HG02763 (cell line): Measurements from ENCODE around the gene ADAMTS12.
"Not testable (repeated sequence)": the region's sequence is repeated elsewhere in the genome, so short reads cannot be mapped to it uniquely, and the experiment has no call there.

Experiments used
- ATAC-seq: cut with Tn5 transposase; IDR thresholded peaks from one replicate; pipeline ENCODE4 v1.9.1; 2021; ENCODE audit warnings: mild to moderate bottlenecking, moderate library complexity; ENCODE audit not compliant: unreplicated experiment

ADAMTS12 gene

DNA sequence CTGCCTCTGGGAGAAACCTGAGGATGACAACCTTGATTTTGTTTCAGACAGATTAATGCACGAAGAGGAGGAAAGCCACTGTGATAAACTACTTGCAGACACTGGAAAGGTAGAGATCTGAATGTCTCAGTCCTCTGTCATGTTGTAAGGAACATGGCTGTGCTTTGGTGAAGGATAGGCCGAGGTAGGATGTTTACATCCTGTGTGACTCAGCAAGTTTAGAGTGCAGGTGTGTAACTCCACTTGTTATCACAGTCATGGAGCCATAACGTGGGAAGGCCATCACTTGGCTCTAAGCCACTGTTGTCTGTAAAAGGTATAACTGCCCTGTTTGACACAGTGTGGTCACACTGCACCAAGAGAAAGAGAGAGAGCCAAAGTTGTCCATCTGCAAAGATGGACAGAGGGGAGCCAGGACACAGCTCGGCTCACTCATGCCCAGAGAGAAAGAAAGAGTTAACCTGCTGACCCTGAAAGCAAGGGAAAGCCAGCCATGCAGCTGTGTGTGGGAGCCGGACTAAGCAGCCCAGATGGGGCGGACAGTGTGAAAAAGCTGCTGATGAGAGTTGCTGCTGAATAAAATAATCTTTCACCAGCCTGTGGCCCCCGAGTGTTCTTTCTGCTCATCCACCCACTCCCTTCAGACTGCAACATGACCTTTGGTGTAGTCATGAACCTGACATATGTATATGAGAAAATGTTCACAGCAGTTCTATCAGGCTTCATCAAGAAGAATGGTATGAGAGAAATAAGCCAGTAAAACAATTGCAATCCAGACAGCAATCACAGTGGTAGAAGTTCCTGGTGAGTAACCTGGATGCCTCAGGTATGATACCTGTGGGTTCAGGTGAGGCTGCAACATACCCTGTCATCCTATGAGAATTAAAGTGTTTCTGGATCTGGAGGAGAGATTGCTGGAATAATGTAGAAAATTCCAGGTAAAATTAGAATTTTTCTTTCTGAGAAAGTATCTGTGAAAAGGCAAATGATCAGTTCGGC, 335.2 kb downstream of the ADAMTS12 start:
- ATAC-seq = no peak

DNA sequence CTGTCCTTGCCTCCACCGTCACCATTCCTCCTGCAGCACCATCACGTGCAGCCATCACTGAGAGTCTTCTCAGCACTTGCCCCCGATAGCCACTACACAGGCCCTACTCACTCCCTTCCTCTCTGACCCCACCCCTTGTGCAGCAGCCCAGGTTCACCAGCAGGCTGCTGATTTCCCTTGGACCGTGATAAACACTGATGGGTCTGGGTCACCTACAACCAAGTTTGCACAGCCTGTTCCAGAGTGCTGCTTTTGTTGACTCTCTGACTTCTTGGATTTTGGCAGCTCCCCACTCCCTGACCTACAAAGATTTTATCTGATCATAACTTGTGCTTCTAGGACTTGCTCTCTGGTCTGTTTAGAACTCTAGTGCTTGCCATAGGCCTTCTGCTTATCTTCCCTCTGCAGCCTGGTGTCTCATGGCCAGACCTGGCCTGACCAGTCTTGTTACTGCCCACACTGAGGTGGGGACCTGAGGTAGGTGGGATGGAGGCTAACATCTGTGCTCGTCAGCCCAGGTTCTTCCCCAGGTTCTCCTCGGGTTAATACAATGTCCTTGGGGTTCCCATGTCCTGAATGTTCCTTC, 341.7 kb downstream of the ADAMTS12 start:
- no peak for ATAC-seq

DNA sequence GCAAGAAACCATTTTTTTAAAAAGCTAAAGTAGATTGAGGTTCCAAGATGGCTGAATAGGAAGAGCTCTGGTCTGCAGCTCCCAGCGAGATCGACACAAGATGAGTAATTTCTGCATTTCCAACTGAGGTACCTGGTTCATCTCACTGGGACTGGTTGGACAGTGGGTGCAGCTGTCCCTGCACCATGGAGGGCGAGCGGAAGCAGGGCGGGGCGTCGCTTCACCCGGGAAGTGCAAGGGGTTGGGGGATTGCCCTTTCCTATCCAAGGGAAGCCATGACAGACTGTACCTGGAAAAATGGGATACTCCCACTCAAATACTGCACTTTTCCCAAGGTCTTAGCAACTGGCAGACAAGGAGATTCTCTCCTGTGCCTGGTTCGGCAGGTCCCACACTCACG, 352.0 kb downstream of the ADAMTS12 start:
- ATAC-seq = not testable (repeated sequence)

DNA sequence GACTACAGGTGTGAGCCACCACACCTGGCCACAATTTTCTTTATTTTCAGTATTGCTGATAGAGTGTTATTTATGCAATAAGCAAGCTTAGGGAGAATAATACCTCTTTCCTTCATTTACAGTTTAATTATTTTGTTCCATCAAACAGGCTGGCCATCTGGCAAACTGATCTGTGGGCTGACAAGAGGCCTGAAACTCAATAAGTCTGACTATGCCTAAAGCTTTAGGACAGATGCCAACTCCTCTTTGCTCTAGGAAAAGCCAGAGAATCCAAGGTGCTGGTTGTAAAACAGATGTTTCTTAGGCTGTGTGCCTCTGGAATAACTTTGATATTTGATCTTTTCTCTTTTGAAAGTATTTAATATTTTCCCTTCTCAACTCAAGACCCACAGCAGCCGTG, 352.6 kb downstream of the ADAMTS12 start:
- ATAC-seq = no peak

DNA sequence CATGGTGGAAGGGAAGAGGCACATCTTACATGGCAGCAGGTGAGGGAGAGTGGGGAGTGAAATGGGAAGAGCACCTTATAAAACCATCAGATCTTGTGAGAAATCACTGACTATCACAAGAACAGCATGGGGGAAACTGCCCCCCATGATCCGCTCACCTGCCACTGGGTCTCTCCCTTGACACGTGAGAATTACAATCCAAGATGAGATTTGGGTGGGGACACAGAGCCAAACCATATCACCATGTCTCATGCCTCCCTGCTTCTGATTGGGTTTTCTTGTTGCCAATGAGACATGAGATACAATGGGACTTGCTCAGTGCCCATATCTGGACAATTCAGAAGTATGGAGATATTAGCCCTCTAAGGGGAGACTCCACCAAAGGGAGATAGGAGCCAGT, 353.6 kb downstream of the ADAMTS12 start:
- ATAC-seq = no peak

DNA sequence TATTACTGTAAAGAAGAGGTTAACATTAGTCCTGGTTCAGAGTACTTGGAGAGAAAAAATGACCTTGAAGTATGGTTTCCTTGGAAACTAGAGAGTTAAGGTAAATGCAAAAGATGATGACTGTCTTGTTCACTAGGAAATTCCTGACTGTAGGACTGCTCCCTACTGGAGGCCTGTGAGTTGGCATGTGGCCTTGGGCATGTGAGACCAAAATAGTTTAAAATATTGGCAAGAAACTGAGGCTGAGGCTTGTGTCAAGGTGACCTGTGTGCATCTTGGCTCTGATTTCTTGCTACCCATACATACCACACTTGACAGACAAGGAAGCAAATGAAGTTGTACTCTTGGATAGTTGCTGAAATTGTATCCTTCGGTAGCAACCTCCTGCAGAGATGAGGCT, 354.6 kb downstream of the ADAMTS12 start:
- ATAC-seq = no peak

DNA sequence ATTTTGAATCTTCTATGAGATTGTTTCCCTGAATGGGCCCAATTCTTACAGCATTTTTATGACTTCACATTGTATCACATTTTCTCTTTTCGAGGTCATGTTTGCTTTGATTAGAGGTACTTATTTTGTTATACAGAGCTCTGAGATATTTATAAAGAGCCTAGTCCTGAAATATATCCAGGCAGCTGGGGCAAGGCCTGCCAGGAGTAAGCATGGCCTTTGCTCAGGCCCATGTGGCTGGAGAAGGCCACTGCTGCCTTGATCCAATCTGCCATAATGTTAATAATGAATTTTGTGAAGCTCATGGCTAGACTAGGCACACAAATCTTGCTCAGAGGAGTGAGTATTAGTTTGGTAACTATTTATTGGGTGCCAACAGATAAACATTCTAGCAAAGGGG, 355.0 kb downstream of the ADAMTS12 start:
- no peak for ATAC-seq

DNA sequence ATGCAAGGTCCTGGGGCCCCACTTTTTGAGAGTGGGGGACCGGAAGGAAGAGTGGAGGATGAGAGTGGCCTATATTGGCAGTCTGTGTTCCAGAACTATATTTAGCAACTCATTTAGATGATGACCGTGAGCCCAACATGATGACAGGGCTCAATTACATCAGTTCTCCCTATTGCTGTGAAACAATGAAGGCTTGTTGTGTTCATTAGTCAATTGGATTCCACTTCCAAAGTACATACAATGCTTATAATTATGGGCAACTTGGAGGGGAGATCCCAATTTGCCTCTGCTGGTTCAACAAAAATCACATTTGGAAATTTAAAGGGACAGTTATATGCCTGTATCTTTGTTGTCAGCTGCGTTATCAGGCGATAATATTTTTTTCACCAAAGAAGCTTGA, 360.0 kb downstream of the ADAMTS12 start:
- ATAC-seq = no peak

DNA sequence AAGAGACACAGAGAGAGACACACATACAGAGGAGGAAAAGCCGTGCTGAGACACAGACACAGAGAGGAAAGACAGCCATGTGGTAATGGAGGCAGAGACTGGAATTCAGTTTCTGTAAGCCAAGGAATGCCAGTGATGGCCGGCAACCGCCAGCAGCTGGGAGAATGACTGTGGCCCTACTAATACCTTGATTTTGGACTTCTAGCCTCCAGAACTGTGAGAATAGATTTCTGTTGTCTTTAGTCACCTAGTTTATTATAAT, 360.8 kb downstream of the ADAMTS12 start:
- no peak for ATAC-seq

DNA sequence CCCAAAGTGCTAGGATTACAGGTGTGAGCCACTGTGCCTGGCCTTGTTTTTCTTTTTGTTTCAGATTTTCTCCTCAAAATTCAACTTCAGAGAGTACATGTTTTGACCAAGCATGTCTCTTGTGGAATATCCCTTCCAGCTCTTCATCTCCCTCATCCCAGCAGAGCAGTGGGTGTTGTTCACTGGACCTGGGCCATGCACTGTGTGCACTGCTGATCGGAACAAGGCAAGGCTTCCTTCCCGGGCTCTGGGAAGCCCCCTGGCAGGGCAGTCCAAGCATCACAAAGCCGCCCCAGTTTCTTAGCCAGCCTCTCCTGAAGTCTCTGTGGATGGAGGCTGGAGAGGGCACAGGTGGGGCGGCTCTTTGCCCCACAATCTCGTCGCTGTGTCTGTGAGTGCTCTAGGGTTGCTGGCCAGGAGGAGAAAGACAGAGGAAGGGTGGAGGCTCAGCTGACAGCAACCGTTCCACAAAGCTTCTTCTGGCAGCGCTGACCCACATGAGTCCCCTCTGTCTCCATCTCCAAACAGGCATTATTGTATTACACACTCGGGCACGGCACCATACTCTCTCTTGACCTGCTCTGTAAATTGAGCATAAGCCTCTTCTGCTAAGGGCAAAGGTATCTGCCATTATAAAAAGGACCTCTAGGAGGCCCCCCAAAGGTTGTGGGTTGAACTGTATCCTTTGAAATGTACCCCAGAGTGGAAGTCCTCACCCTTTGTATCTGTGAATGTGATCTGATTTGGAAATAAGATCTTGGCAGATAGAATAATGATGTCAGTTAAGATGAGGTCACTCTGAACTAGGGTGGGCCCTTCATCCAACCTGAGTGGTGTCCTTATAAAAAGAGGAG, 361.4 kb downstream of the ADAMTS12 start:
- ATAC-seq = no peak

DNA sequence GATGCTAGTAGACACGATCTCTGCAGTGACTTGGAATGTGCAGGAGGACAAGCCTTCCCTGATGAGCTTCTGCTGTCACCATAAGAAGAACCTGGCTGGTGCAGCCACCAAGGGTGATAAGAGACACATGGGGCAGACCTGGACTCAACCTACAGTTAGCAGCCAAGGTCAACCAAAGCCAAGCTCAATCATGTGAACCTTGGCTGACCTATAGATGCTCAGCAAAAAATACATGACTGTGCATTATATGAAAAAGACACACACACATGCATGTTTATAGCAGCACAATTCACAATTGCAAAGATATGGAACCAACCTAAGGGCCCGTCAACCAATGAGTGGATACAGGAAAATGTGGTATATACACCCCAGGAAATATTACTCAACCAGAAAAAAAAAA, 364.1 kb downstream of the ADAMTS12 start:
- ATAC-seq = no peak

DNA sequence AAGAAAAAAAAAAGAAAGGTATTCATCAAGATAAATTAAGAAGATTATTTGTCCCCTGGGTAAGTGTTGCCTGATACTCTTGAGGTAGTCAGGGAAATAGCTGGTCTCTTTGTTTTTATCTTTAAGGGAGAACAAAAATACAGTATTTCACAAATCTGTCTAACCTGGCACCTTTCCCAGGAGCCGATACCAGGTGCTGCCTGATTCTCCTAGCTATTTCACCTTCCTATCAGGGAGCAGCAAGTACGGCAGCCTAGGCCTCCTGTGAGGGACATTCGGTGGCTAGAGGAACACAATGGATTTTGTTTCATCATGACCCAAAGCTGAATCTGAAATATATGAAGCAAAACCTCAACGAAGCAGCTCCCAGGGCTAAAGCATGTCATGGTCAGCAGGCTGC, 365.0 kb downstream of the ADAMTS12 start:
- ATAC-seq = no peak

DNA sequence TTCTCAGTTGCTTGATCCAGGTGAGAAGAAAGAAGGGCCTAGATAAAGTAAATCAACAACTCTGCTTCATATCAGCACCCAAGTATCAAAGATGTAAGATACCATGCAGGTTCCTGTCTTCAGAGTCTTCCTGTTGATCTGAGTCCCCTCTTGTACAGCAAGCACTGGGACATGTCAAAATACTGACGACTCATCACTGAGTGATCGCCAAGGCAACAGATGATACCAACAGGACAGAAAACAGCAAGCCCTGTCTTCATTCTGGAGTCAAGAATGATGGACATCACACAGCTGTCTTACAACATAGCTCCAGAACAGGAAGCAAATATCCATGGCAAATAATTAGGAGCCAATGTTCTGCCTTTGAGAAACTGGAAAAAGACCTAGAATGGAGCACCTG, 367.3 kb downstream of the ADAMTS12 start:
- no peak for ATAC-seq

DNA sequence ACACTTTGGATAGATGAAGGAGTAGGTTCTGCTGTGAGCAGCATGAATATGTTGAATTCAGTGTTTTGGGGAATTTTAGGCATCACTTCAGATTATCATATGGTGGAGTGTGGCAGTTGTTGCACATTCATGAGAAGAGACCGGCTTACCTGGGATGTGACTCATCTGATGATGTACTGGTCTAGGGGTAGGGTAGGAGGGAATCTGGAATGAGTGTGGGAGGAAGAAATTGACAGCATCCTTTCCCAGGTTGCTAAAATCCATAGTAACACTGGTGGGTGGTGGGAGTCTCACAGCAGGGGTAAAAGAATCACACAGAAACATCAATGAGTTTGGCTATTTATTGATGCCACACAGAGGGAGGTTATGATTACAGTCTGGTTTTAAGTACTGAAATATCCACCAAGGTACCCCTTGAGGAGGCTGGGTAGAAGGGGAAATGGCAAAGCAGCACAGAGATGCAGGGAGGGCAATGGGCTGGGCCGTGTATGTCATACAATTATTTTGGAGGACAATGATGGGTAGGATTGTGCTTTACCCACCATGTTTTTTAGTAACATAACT, 368.5 kb downstream of the ADAMTS12 start:
- no peak for ATAC-seq

DNA sequence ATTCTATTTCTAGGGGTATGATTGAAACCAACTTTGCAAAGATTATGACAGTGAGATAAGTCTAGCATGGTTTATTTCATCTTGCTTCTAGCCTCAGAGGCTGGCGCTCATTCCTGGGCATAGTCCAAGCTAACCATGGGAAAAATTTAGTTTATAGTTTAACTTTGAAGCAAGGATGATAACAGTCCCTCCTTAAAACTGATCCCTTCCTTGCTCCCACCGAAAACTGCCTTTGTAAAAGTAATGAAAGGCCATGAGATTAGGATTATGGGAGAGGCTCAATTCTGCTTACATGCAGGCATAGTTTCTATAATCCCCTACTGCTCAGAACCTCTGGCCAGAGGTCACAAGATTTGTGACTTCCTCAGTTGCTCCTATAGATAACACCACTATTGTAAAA, 375.4 kb downstream of the ADAMTS12 start:
- no peak for ATAC-seq

DNA sequence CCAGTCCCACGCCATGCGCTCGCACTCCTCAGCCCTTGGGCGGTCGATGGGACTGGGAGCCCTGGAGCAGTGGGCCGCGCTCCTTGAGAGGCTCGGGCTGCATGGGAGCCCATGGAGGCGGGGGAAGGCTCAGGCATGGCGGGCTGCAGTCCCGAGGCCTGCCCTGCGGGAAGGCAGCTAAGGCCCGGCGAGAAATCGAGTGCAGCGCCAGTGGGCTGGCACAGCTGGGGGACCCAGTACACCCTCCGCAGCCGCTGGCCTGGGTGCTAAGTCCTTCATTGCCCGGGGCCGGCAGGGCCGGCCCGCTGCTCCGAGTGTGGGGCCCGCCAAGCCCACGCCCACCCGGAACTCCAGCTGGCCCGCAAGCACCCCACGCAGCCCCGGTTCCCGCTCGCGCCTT, 376.4 kb downstream of the ADAMTS12 start:
- not testable (repeated sequence) for ATAC-seq

DNA sequence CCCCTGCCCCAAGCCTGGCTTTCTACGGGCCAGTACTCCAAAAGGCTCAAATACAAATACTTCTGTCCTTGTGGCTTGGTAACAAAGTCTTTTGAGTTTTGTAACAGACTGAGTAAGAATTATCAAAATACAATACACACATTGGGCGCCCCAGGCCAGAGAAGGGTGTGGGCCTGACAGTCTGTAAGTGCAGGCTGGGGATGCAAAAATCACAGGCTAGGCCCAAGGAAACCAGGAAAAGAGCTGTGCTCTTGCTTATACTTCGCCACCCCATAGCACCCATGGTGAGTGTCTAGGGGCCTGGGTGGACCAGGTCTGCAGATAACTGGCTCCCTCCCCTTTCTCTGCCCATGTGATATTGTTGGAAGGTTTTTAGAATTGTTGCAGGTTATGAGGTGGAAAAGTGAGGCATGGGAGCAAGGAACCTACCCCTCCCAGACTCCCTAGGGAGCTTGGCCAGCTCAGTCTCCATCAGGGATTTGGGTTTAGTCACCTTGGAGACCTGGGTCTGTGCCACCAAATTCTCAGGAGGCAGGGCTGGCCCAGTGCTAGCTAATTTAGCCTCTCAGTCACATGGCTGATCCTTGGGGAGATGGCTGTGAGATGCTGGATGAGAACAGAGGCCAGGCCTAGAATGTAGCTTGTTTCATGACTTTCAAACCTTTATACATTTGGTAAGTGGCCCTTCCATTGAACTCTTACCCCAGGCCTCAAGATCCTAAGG, 378.2 kb downstream of the ADAMTS12 start:
- no peak for ATAC-seq

DNA sequence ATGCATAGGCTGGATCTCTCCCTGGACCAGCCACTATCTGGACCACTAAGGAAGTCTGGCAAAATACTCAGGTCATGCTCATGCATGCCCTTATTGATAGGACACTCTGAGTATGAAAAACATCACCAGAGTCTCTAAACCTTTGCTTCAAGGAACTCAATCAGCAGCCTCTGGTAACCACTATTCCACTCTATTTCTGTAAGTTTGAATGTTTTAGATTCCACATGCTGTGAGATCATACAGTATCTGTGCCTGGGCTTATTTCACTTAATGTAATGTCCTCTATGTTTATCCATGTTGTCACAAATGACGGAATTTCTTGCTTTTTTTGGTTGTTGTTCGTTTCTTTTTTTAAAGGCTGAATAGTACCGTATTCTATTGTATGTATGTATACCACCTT, 382.8 kb downstream of the ADAMTS12 start:
- no peak for ATAC-seq

DNA sequence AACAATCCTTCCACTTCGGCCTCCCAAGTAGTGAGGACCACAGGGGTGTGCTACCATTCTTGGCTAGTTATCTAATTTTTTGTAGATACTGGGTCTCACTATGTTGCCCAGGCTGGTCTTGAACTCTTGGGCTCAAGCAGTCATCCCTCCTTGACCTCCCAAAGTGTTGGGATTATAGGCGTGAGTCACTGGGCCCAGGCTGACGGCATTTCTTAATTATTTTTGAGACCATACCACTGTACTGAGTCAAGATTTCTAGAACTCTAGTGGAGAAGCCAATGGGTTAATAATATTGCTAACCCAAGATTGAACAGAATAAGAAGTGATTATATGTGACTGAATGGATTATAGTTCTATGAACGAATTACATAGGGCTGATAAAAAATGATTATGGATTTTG, 384.4 kb downstream of the ADAMTS12 start:
- no peak for ATAC-seq

DNA sequence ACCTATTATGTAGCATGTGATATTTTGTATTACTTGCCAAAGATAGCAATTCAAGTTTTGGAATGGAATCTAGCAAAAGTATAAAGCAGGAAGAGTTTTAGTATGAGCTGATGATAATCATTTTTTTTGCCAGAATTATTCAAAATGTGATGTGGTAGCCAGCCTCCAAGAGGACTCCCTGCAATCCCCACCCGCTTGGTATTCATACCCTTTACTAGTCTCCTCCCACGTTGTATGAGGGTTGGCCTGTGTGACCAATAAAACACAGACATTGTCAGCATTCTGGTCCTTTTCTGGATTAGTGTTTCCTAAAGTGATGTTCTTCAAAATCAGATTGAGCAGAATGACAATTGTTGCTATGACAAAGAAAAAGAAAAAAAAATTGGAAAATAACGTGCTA, 387.2 kb downstream of the ADAMTS12 start:
- ATAC-seq = no peak

DNA sequence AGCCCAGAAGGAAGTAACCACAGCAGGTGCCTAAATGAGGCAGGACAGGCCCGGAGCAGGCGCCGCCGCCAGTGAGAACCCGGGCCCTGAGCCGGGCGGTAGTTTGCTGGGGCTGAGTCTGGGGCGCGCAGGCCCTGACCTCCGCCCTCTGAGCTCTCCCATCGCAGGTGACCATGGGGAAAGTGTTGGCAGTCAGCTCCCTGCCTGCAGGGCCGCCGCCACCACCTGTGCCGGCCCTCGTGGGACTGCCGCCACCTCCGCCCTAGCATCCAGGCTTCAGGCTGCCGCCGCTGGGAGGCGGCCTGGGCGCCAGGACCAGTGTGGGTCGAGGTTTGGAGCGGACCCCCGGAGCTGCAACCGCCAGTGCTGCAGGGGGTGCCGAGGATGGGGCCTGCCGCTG, 389.9 kb downstream of the ADAMTS12 start:
- ATAC-seq = no peak
